Measurements from ENCODE around the gene LRP1-AS. TPM values are rescaled to one million over a fixed set of nuclear protein-coding genes. Genes with fewer than 3 reads are reported as not detected.

Gene LRP1-AS
- total and polyA plus RNA-seq, 10 of the 15 experiments (the other 5 are each of a cell fraction or from before 2014, with no cell fraction given), result not detected

GRCh38 chr12:57116580-57117281 lies 30.7 kb downstream of the LRP1-AS start:
- intact Hi-C loops (cut with micrococcal nuclease; ENCODE audit: unreplicated experiment) (no loop called here), in situ Hi-C loops (cut with MboI) (no loop called here)
- H3K27me3 ChIP-seq (replicated peaks in 1 of 2; ENCODE audit: control insufficient read depth in 2 of 2, insufficient read depth in 2 of 2, low read length in 1 of 2), result no peaks in the 10 kb centered on the region
- no peak overlapping the region for H3K4me2 ChIP-seq (ENCODE audit: control insufficient read depth, insufficient read depth)
- peaks cover 21% of the 10 kb centered on the region for H3K4me1 ChIP-seq (ENCODE audit: control insufficient read depth, insufficient read depth, low read length)
- SMC1A ChIA-PET (ENCODE audit: uncharacterized antibody, unreplicated experiment), result interaction anchor here (1.0 to 1.5 kb wide), 4 partner anchors 9 to 51 kb away, joined by 3 to 5 read pairs (median 4); no protein-coding TSS in a partner anchor
- POLR2A ChIA-PET, result interaction anchor here (0.5 to 1.3 kb wide), 2 partner anchors 48 to 486 kb away, joined by 4 to 5 read pairs; no protein-coding TSS in a partner anchor
- ATAC-seq (no peak), DNase-seq (ENCODE audit: low read depth, low spot score) (no peak), FAIRE-seq (no peak)
- no peak overlapping the region for H2AFZ ChIP-seq (ENCODE audit: control insufficient read depth, low read depth, low read length)
- TF ChIP-seq NR2C1 (IDR thresholded peaks at IDR 0.05), result no peak
- TF ChIP-seq POLR2AphosphoS5 (IDR thresholded peaks at IDR 0.05; ENCODE audit: low read length), result no peak
- no peak for TF ChIP-seq IRF4 (IDR thresholded peaks at IDR 0.05; ENCODE audit: low read depth, low read length)
- no peak for TF ChIP-seq CTCF (IDR thresholded peaks at IDR 0.05 in 2 of 3, conservative IDR thresholded peaks at IDR 0.05 in 1 of 3; ENCODE audit: control insufficient read depth in 2 of 3, extremely low read depth in 1 of 3, insufficient read depth in 1 of 3, low read depth in 3 of 3, low read length in 3 of 3)
- TF ChIP-seq KDM1A (IDR thresholded peaks at IDR 0.05; ENCODE audit: borderline replicate concordance), result no peak
- TF ChIP-seq PAX8 (IDR thresholded peaks at IDR 0.05), result no peak
- CTCF ChIA-PET, result interaction anchor here (0.8 to 2.2 kb wide), 8 partner anchors 7 to 112 kb away, joined by 3 to 15 read pairs (median 5); no protein-coding TSS in a partner anchor
- no peak overlapping the region for H3K4me3 ChIP-seq
- H4K20me1 ChIP-seq (ENCODE audit: control insufficient read depth, insufficient read depth), result no peaks in the 10 kb centered on the region
- peaks cover under 1% of the 10 kb centered on the region for H3K79me2 ChIP-seq (ENCODE audit: control insufficient read depth, insufficient read depth, low read length)
- H3K9ac ChIP-seq (ENCODE audit: control insufficient read depth, insufficient read depth, low read length), result no peak overlapping the region
- RAD21 ChIA-PET (ENCODE audit: unreplicated experiment), result interaction anchor here (0.6 to 2.3 kb wide), 5 partner anchors 46 to 66 kb away, joined by 3 to 12 read pairs (median 4); no protein-coding TSS in a partner anchor
- no peaks in the 10 kb centered on the region for H3K9me3 ChIP-seq (replicated peaks; ENCODE audit: control insufficient read depth, insufficient read depth, low read length)
- no TSS peak for BruUV-seq (replicated peaks)
- no peaks in the 10 kb centered on the region for H3K36me3 ChIP-seq (ENCODE audit: control insufficient read depth in 2 of 2, insufficient read depth in 2 of 2, low read length in 1 of 2)
- no peak overlapping the region for H3K27ac ChIP-seq (ENCODE audit: control insufficient read depth, insufficient read depth)
- WGBS (ENCODE audit: insufficient coverage, insufficient replicate concordance, low lambda C conversion rate, missing lambda C conversion rate), result 69% methylated on average over 5 of the region's 5 CpGs

Data from GM12878 (cell line).